T-cell (primary cell): ENCODE measurements around the gene SGTA. TPM values are rescaled to one million over a fixed set of nuclear protein-coding genes. Genes with fewer than 3 reads are reported as not detected.

ENCODE experiments used
- ATAC-seq, 4 experiments: fragments of 200-7000 bp in 3 of 4; fragments of 150-1000 bp in 1 of 4; cut with Tn5 transposase; replicated peaks in 1 of 4; 1 replicate in 3 of 4; 2 replicates in 1 of 4; pipeline ENCODE4 v1.10.0; 2021; ENCODE audit warnings: moderate library complexity in 3 of 4, mild to moderate bottlenecking in 2 of 4, moderate number of reproducible peaks in 1 of 4
- CTCF ChIA-PET, 2 donors: fragments of 300-600 bp; sonication (Branson Sonifier 250); formaldehyde crosslinking; loops; one replicate each; lab custom pipeline; 2022; ENCODE audit warnings: antibody characterized with exemption in 2 of 2; lab: Charles Lee
- POLR2A ChIA-PET, 2 donors: fragments of 300-600 bp; sonication (Branson Sonifier 250); formaldehyde crosslinking; loops; one replicate each; lab custom pipeline; 2022; ENCODE audit warnings: antibody characterized with exemption in 2 of 2; lab: Charles Lee
- DNase-seq, 35 experiments: peaks; one replicate each; pipeline versions ENCODE4 v3.0.0 to v3.0.0-alpha.2; 2013 to 2023
- H3K27ac ChIP-seq: one replicate; pipeline ENCODE4 v1.5.1; 2013; ENCODE audit warnings: low read length
- H3K27me3 ChIP-seq, 2 experiments: replicated peaks in 1 of 2; 1 replicate in 1 of 2; 2 replicates in 1 of 2; pipeline versions ENCODE4 v1.6.1 to v1.7.0; 2013; ENCODE audit warnings: low read length in 1 of 2, mixed read lengths in 1 of 2; ENCODE audit not compliant: control insufficient read depth in 2 of 2, insufficient read depth in 2 of 2; ENCODE audit errors: extremely low read depth in 1 of 2
- H3K36me3 ChIP-seq, 2 donors: 1 replicate in 1 of 2; 2 replicates in 1 of 2; pipeline versions ENCODE4 v1.6.1 to v1.7.0; 2013; ENCODE audit warnings: low read length in 1 of 2; ENCODE audit not compliant: control insufficient read depth in 2 of 2, insufficient read depth in 1 of 2; ENCODE audit errors: extremely low read depth in 1 of 2
- H3K4me1 ChIP-seq, 2 experiments: 1 replicate in 1 of 2; 2 replicates in 1 of 2; pipeline versions ENCODE4 v1.6.1 to v1.7.0; 2013; ENCODE audit warnings: low read length in 2 of 2, mixed read lengths in 1 of 2; ENCODE audit not compliant: insufficient read depth in 2 of 2, control insufficient read depth in 1 of 2; ENCODE audit errors: extremely low read depth in 1 of 2
- H3K4me3 ChIP-seq, 2 donors: 1 replicate in 1 of 2; 2 replicates in 1 of 2; pipeline versions ENCODE4 v1.5.1 to v1.7.0; 2013; ENCODE audit warnings: mild to moderate bottlenecking in 2 of 2, low read length in 1 of 2, moderate library complexity in 1 of 2; ENCODE audit not compliant: control insufficient read depth in 1 of 2; ENCODE audit errors: extremely low read depth in 1 of 2
- H3K9me3 ChIP-seq: 2 replicates; pipeline ENCODE4 v1.7.0; 2013
- H3K27ac Mint-ChIP-seq, 2 donors: one replicate each; pipeline ENCODE4 v1.8.0; 2020 to 2021; ENCODE audit warnings: mild to moderate bottlenecking in 2 of 2, mixed read lengths in 2 of 2
- H3K27me3 Mint-ChIP-seq, 2 donors: one replicate each; pipeline ENCODE4 v1.8.0; 2021 to 2022; ENCODE audit warnings: mixed read lengths in 2 of 2
- H3K36me3 Mint-ChIP-seq: one replicate; pipeline ENCODE4 v1.8.0; 2021; ENCODE audit warnings: mixed read lengths
- H3K4me1 Mint-ChIP-seq, 3 donors: one replicate each; pipeline ENCODE4 v1.8.0; 2020 to 2022; ENCODE audit warnings: mixed read lengths in 3 of 3, mild to moderate bottlenecking in 1 of 3
- H3K4me3 Mint-ChIP-seq, 3 donors: one replicate each; pipeline ENCODE4 v1.8.0; 2020 to 2022; ENCODE audit warnings: mild to moderate bottlenecking in 3 of 3, mixed read lengths in 3 of 3, moderate library complexity in 3 of 3
- H3K9me3 Mint-ChIP-seq, 3 donors: one replicate each; pipeline ENCODE4 v1.8.0; 2020 to 2022; ENCODE audit warnings: mixed read lengths in 3 of 3
- WGBS: methylation state at CpG from one replicate; pipeline ENCODE4 v1.1.5; 2013; ENCODE audit warnings: missing lambda C conversion rate; ENCODE audit not compliant: insufficient coverage; 5-methylcytosine and 5-hydroxymethylcytosine counted together
- total RNA-seq, 35 experiments: library from RNA in 6 of 35; stranded (reverse) in 6 of 35; fragments of 120-200 nt in 1 of 35; gene quantifications; one replicate each; pipeline versions ENCODE4 v1.2.1 to v1.2.4 and lab custom pipeline; 2013 to 2026

Gene SGTA
- total RNA-seq, 5 donors from 2014 or later (not counting 1 experiment from before 2014, with no cell fraction given), result 28.9 to 42.5 (median 36.7) TPM

GRCh38 chr19:2767688-2768087 is 15.4 kb downstream of the SGTA start:
- H3K27ac Mint-ChIP-seq, result no peak overlapping the region
- Histone ChIP-seq H3K9me3 (no peaks in the 10 kb centered on the region), H3K27me3 (no peaks in the 10 kb centered on the region), H3K4me1 (peaks cover 0 to 9% of the 10 kb centered on the region in 2 experiments), H3K27ac (no peak overlapping the region), H3K36me3 (peaks cover 27 to 62% of the 10 kb centered on the region in 2 donors), H3K4me3 (no peak overlapping the region)
- peaks cover 0 to 7% (median 6%) of the 10 kb centered on the region in 3 donors for H3K4me1 Mint-ChIP-seq
- peaks cover 7% of the 10 kb centered on the region for H3K36me3 Mint-ChIP-seq
- H3K9me3 Mint-ChIP-seq, result no peaks in the 10 kb centered on the region
- DNase-seq (no peak), ATAC-seq (no peak)
- 97% methylated on average over 19 of the region's 19 CpGs for WGBS
- H3K27me3 Mint-ChIP-seq, result no peaks in the 10 kb centered on the region
- H3K4me3 Mint-ChIP-seq, result no peak overlapping the region
- ChIA-PET CTCF (no interaction called here), POLR2A (no interaction called here)

GRCh38 chr19:2766594-2767372 is 16.3 kb downstream of the SGTA start:
- Histone ChIP-seq H3K27me3 (no peaks in the 10 kb centered on the region), H3K27ac (no peak overlapping the region), H3K36me3 (peaks cover 27 to 69% of the 10 kb centered on the region in 2 donors), H3K4me1 (peaks cover 0 to 7% of the 10 kb centered on the region in 2 experiments), H3K4me3 (no peak overlapping the region), H3K9me3 (no peaks in the 10 kb centered on the region)
- ATAC-seq (no peak), DNase-seq (no peak)
- no peak overlapping the region for H3K4me3 Mint-ChIP-seq
- no peaks in the 10 kb centered on the region for H3K27me3 Mint-ChIP-seq
- ChIA-PET POLR2A (no interaction called here), CTCF (no interaction called here)
- H3K9me3 Mint-ChIP-seq, result no peaks in the 10 kb centered on the region
- no peaks in the 10 kb centered on the region for H3K4me1 Mint-ChIP-seq
- WGBS, result 98% methylated on average over 19 of the region's 35 CpGs
- H3K27ac Mint-ChIP-seq, result no peak overlapping the region
- peaks cover 12% of the 10 kb centered on the region for H3K36me3 Mint-ChIP-seq

- ChIA-PET POLR2A (no interaction called here), CTCF (no interaction called here)
- peaks cover 0 to 5% of the 10 kb centered on the region in 2 experiments for H3K4me1 ChIP-seq
- H3K36me3 ChIP-seq, result peaks cover 25 to 78% of the 10 kb centered on the region in 2 donors
- WGBS, result 100% methylated on average over 8 of the region's 15 CpGs
- H3K9me3 ChIP-seq, result no peaks in the 10 kb centered on the region
- H3K4me3 ChIP-seq, result no peak overlapping the region
- Mint-ChIP-seq H3K4me1 (no peaks in the 10 kb centered on the region), H3K27ac (no peak overlapping the region), H3K4me3 (no peak overlapping the region), H3K27me3 (no peaks in the 10 kb centered on the region), H3K36me3 (peaks cover 20% of the 10 kb centered on the region), H3K9me3 (no peaks in the 10 kb centered on the region)
- no peak overlapping the region for H3K27ac ChIP-seq
- H3K27me3 ChIP-seq, result no peaks in the 10 kb centered on the region
- DNase-seq (no peak), ATAC-seq (no peak)
These were observed 17.7 kb downstream of the SGTA start for GRCh38 chr19:2765376-2765775.

GRCh38 chr19:2764945-2765344 is 18.1 kb downstream of the SGTA start:
- POLR2A ChIA-PET, result no interaction called here
- Mint-ChIP-seq H3K4me1 (peaks cover 0 to under 1% (median under 1%) of the 10 kb centered on the region in 3 donors), H3K36me3 (peaks cover 20% of the 10 kb centered on the region), H3K27me3 (no peaks in the 10 kb centered on the region), H3K9me3 (no peaks in the 10 kb centered on the region), H3K27ac (no peak overlapping the region), H3K4me3 (no peak overlapping the region)
- CTCF ChIA-PET, result no interaction called here
- Histone ChIP-seq H3K27ac (no peak overlapping the region), H3K36me3 (peaks cover 21 to 76% of the 10 kb centered on the region in 2 donors), H3K4me1 (peaks cover 0 to under 1% of the 10 kb centered on the region in 2 experiments), H3K27me3 (no peaks in the 10 kb centered on the region), H3K4me3 (no peak overlapping the region), H3K9me3 (no peaks in the 10 kb centered on the region)
- ATAC-seq (no peak), DNase-seq (no peak)
- 99% methylated on average over 21 of the region's 21 CpGs for WGBS

GRCh38 chr19:2763687-2764086 is 19.4 kb downstream of the SGTA start:
- Histone ChIP-seq H3K36me3 (peaks cover 23 to 76% of the 10 kb centered on the region in 2 donors), H3K27ac (no peak overlapping the region), H3K27me3 (no peaks in the 10 kb centered on the region), H3K4me3 (no peak overlapping the region), H3K9me3 (no peaks in the 10 kb centered on the region), H3K4me1 (no peaks in the 10 kb centered on the region)
- H3K9me3 Mint-ChIP-seq, result no peaks in the 10 kb centered on the region
- peaks cover 0 to 4% (median 4%) of the 10 kb centered on the region in 3 donors for H3K4me1 Mint-ChIP-seq
- CTCF ChIA-PET, result no interaction called here
- peaks cover 28% of the 10 kb centered on the region for H3K36me3 Mint-ChIP-seq
- no peak overlapping the region for H3K4me3 Mint-ChIP-seq
- WGBS, result 98% methylated on average over 8 of the region's 12 CpGs
- H3K27me3 Mint-ChIP-seq, result no peaks in the 10 kb centered on the region
- POLR2A ChIA-PET, result no interaction called here
- DNase-seq, result no peak
- ATAC-seq, result no peak
- no peak overlapping the region for H3K27ac Mint-ChIP-seq

GRCh38 chr19:2762783-2763496 is 20.1 kb downstream of the SGTA start:
- peaks cover 23 to 68% of the 10 kb centered on the region in 2 donors for H3K36me3 ChIP-seq
- DNase-seq, result no peak
- H3K4me3 ChIP-seq, result no peak overlapping the region
- H3K27me3 ChIP-seq, result no peaks in the 10 kb centered on the region
- H3K36me3 Mint-ChIP-seq, result peaks cover 31% of the 10 kb centered on the region
- no peaks in the 10 kb centered on the region for H3K4me1 ChIP-seq
- no peak overlapping the region for H3K27ac ChIP-seq
- CTCF ChIA-PET, result no interaction called here
- no peaks in the 10 kb centered on the region for H3K9me3 Mint-ChIP-seq
- H3K27ac Mint-ChIP-seq, result no peak overlapping the region
- H3K4me3 Mint-ChIP-seq, result no peak overlapping the region
- H3K4me1 Mint-ChIP-seq, result peaks cover 0 to 4% (median 4%) of the 10 kb centered on the region in 3 donors
- POLR2A ChIA-PET, result no interaction called here
- no peaks in the 10 kb centered on the region for H3K27me3 Mint-ChIP-seq
- no peak for ATAC-seq
- 94% methylated on average over 20 of the region's 23 CpGs for WGBS
- H3K9me3 ChIP-seq, result no peaks in the 10 kb centered on the region
